Spleen (tissue), 11 donors: Measurements from ENCODE around the gene MUC3A. TPM values are rescaled to one million over a fixed set of nuclear protein-coding genes. Genes with fewer than 3 reads are reported as not detected.
"Not testable (repeated sequence)": the region's sequence is repeated elsewhere in the genome, so short reads cannot be mapped to it uniquely, and the experiment has no call there.

ENCODE experiments used
- DNase-seq: peaks from one replicate; pipeline ENCODE4 v3.0.0-alpha.2; 2020
- H3K27ac ChIP-seq, 8 donors: fragments of 200-600 bp; sonication (generic) in 7 of 8; 1 replicate in 4 of 8; 2 replicates in 4 of 8; pipeline versions ENCODE4 v1.5.0 to v1.8.0; 2016 to 2021; ENCODE audit warnings: inconsistent platforms in 4 of 8, mild to moderate bottlenecking in 4 of 8, moderate library complexity in 1 of 8
- H3K27me3 ChIP-seq, 7 donors: fragments of 200-600 bp; sonication (generic) in 6 of 7; replicated peaks in 1 of 7; 1 replicate in 4 of 7; 2 replicates in 3 of 7; pipeline versions ENCODE4 v1.5.0 to v1.8.0; 2016 to 2021; ENCODE audit warnings: inconsistent platforms in 3 of 7, mild to moderate bottlenecking in 1 of 7
- H3K36me3 ChIP-seq, 6 donors: fragments of 200-600 bp; sonication (generic) in 5 of 6; 1 replicate in 4 of 6; 2 replicates in 2 of 6; pipeline versions ENCODE4 v1.5.0 to v1.8.0; 2016 to 2021; ENCODE audit warnings: inconsistent platforms in 2 of 6
- H3K4me1 ChIP-seq, 6 donors: fragments of 200-600 bp; sonication (generic) in 5 of 6; 1 replicate in 3 of 6; 2 replicates in 3 of 6; pipeline versions ENCODE4 v1.5.0 to v1.8.0; 2016 to 2021; ENCODE audit warnings: inconsistent platforms in 3 of 6
- H3K4me3 ChIP-seq, 8 donors: fragments of 200-600 bp; sonication (generic) in 7 of 8; 1 replicate in 4 of 8; 2 replicates in 4 of 8; pipeline versions ENCODE4 v1.5.0 to v1.8.0; 2016 to 2021; ENCODE audit warnings: inconsistent platforms in 4 of 8, mild to moderate bottlenecking in 4 of 8, moderate library complexity in 2 of 8
- H3K9me3 ChIP-seq, 8 donors: fragments of 200-600 bp; sonication (generic) in 7 of 8; 1 replicate in 4 of 8; 2 replicates in 4 of 8; pipeline versions ENCODE4 v1.5.0 to v1.8.0; 2016 to 2021; ENCODE audit warnings: inconsistent platforms in 4 of 8
- CTCF ChIP-seq, 11 experiments: fragments of 200-600 bp in 7 of 11; fragments of 450-650 bp in 4 of 11; sonication (generic) in 4 of 11; IDR thresholded peaks in 8 of 11; conservative IDR thresholded peaks in 3 of 11; 1 replicate in 7 of 11; 2 replicates in 4 of 11; pipeline versions ENCODE4 v1.4.0 to v1.8.0; 2016 to 2021; ENCODE audit warnings: antibody characterized with exemption in 11 of 11, inconsistent platforms in 4 of 11, mild to moderate bottlenecking in 1 of 11
- POLR2A ChIP-seq, 3 donors: fragments of 450-650 bp; IDR thresholded peaks; one replicate each; pipeline ENCODE4 v1.5.1; 2017; ENCODE audit warnings: antibody characterized with exemption in 3 of 3, mild to moderate bottlenecking in 1 of 3
- POLR2AphosphoS5 ChIP-seq, 3 donors: sonication (generic); formaldehyde crosslinking; IDR thresholded peaks; one replicate each; pipeline ENCODE4 v1.5.1; 2017; ENCODE audit warnings: antibody characterized with exemption in 3 of 3
- WGBS, 5 donors: extraction: QIAGEN DNeasy Blood & Tissue Kit in 3 of 5; methylation state at CpG; one replicate each; pipeline versions ENCODE4 v1.1.5 to v1.1.7; 2013 to 2018; 5-methylcytosine and 5-hydroxymethylcytosine counted together
- intact Hi-C: fragments of 100-400 bp; cut with DNase I; formaldehyde crosslinking; loops from one replicate; pipeline ENCODE4 v1.15.0; 2023; ENCODE audit warnings: low total_unique reads
- polyA plus RNA-seq, 3 donors: library from polyadenylated mRNA; stranded (reverse); fragments of 200-250 nt; gene quantifications; one replicate each; pipeline ENCODE4 v1.2.1, GENCODE V29; 2013
- total RNA-seq, 7 donors: library from RNA; depleted of rRNA in 3 of 7; stranded (reverse); fragments of >200 nt in 3 of 7; fragmentation: NEBNext Ultra II Directional in 4 of 7; extraction: Animal tissue kit (Norgen Biotek cat#: 25700) in 4 of 7; gene quantifications; one replicate each; pipeline versions ENCODE4 v1.1.0 to v1.2.1, GENCODE V29; 2016 to 2021
- donor health status: healthy with polysubstance abuse.
- donor health status: DM: no; HTN: no; CAD: no; lungs with moderate emphysema.
- donor health status: DM: no; HTN: no; CAD: no.
- donor health status: Bipolar disorder and iron deficiency.
- donor health status: healthy.
- donor health status: DM: no; HTN: no; CAD: no.
- donor health status: DM: yes; HTN: yes; CAD: no.

The MUC3A gene
- total and polyA plus RNA-seq, 10 donors, result 0.07 to 0.73 (median 0.28) TPM

GRCh38 chr7:101000025-101000424 lies 50.7 kb downstream of the MUC3A start:
- intact Hi-C loops, result not testable (repeated sequence)

GRCh38 chr7:101002333-101002732 lies 53.0 kb downstream of the MUC3A start:
- WGBS, 5 donors, result 92 to 100% (median 95%) methylated on average over 2 of the region's 8 CpGs; no CpG with 5 or more reads in 1 of the 5 donors
- H3K36me3 ChIP-seq, DNase-seq, H3K27ac ChIP-seq, H3K4me3 ChIP-seq, H3K27me3 ChIP-seq, intact Hi-C loops, H3K4me1 ChIP-seq, H3K9me3 ChIP-seq: not testable (repeated sequence)

More at GRCh38 chr7:101000025-101000424, 50.7 kb downstream of the MUC3A start:
- not testable (repeated sequence) for H3K27ac ChIP-seq, H3K9me3 ChIP-seq, H3K4me3 ChIP-seq, H3K27me3 ChIP-seq, H3K36me3 ChIP-seq, H3K4me1 ChIP-seq, DNase-seq
- 82 to 89% (median 84%) methylated on average over 8 to 10 of the region's 10 CpGs for WGBS, 5 donors

GRCh38 chr7:101007361-101007760 lies 58.0 kb downstream of the MUC3A start:
- 61 to 68% (median 64%) methylated on average over 2 of the region's 2 CpGs for whole genome bisulfite sequencing, 5 donors
- H3K27me3 ChIP-seq, intact Hi-C loops, H3K27ac ChIP-seq, H3K4me3 ChIP-seq, H3K9me3 ChIP-seq, DNase-seq, H3K36me3 ChIP-seq, H3K4me1 ChIP-seq: not testable (repeated sequence)

GRCh38 chr7:101009629-101010028 lies 60.3 kb downstream of the MUC3A start:
- no peak overlapping the region for H3K4me3 ChIP-seq
- no peaks in the 10 kb centered on the region for H3K9me3 ChIP-seq
- 70 to 87% (median 79%) methylated on average over 5 of the region's 5 CpGs for WGBS, 5 donors
- H3K27me3 ChIP-seq, result peaks cover 0 to 3% (median 0%) of the 10 kb centered on the region in 7 donors
- intact Hi-C loops, result no loop called here
- H3K36me3 ChIP-seq, result no peaks in the 10 kb centered on the region
- DNase-seq, result no peak
- TF ChIP-seq CTCF (IDR thresholded peaks at IDR 0.05 in 8 of 11, conservative IDR thresholded peaks at IDR 0.05 in 3 of 11), result no peak
- TF ChIP-seq POLR2AphosphoS5 (IDR thresholded peaks at IDR 0.05), result no peak
- TF ChIP-seq POLR2A (IDR thresholded peaks at IDR 0.05), result no peak
- no peak overlapping the region for H3K27ac ChIP-seq
- H3K4me1 ChIP-seq, result no peaks in the 10 kb centered on the region

- TF ChIP-seq POLR2AphosphoS5 (IDR thresholded peaks at IDR 0.05) (no peak), POLR2A (IDR thresholded peaks at IDR 0.05) (no peak), CTCF (IDR thresholded peaks at IDR 0.05 in 8 of 11, conservative IDR thresholded peaks at IDR 0.05 in 3 of 11) (no peak)
- H3K4me1 ChIP-seq, result peaks cover 6 to 20% (median 12%) of the 10 kb centered on the region in 6 donors
- DNase-seq, result no peak
- intact Hi-C loops, result no loop called here
- 84 to 96% (median 90%) methylated on average over 6 of the region's 6 CpGs for WGBS, 5 donors
- H3K27me3 ChIP-seq, result peaks cover 0 to 26% (median 3%) of the 10 kb centered on the region in 7 donors
- H3K4me3 ChIP-seq, result no peak overlapping the region
- no peaks in the 10 kb centered on the region for H3K9me3 ChIP-seq
- H3K27ac ChIP-seq, result no peak overlapping the region
- no peaks in the 10 kb centered on the region for H3K36me3 ChIP-seq
These were observed 63.6 kb downstream of the MUC3A start for GRCh38 chr7:101012931-101013330.

- H3K27ac ChIP-seq, result no peak overlapping the region
- peaks cover 0 to 36% (median 3%) of the 10 kb centered on the region in 7 donors for H3K27me3 ChIP-seq
- H3K4me1 ChIP-seq, result peaks cover 6 to 30% (median 19%) of the 10 kb centered on the region in 6 donors
- H3K36me3 ChIP-seq, result no peaks in the 10 kb centered on the region
- H3K9me3 ChIP-seq, result no peaks in the 10 kb centered on the region
- no peak overlapping the region for H3K4me3 ChIP-seq
- 80 to 94% (median 86%) methylated on average over 5 to 8 of the region's 8 CpGs for WGBS, 5 donors
- DNase-seq, result no peak
- intact Hi-C loops, result no loop called here
- no peak for TF ChIP-seq CTCF (IDR thresholded peaks at IDR 0.05 in 8 of 11, conservative IDR thresholded peaks at IDR 0.05 in 3 of 11)
- no peak for TF ChIP-seq POLR2AphosphoS5 (IDR thresholded peaks at IDR 0.05)
- no peak for TF ChIP-seq POLR2A (IDR thresholded peaks at IDR 0.05)
These were observed 66.3 kb downstream of the MUC3A start for GRCh38 chr7:101015626-101016025.
